Non-pigmented ciliary epithelial cell (primary cell): Measurements from ENCODE around the gene AGAP1.
"Not testable (repeated sequence)": the region's sequence is repeated elsewhere in the genome, so short reads cannot be mapped to it uniquely, and the experiment has no call there.

Experiments used
- DNase-seq: peaks from one replicate; pipeline ENCODE4 v3.0.0-alpha.2; 2010; ENCODE audit warnings: low read depth

Gene AGAP1

GRCh38 chr2:236073867-236074655 lies 580.2 kb downstream of the AGAP1 start:
- no peak for DNase-seq

- no peak for DNase-seq
These were observed 582.0 kb downstream of the AGAP1 start for GRCh38 chr2:236075802-236076201.

GRCh38 chr2:236078297-236079255 lies 584.7 kb downstream of the AGAP1 start:
- peak; percentile 28 for DNase-seq

GRCh38 chr2:236080412-236080811 lies 586.6 kb downstream of the AGAP1 start:
- DNase-seq, result no peak

GRCh38 chr2:236081171-236081570 lies 587.3 kb downstream of the AGAP1 start:
- no peak for DNase-seq

- DNase-seq, result no peak
These were observed 588.2 kb downstream of the AGAP1 start for GRCh38 chr2:236082061-236082460.

GRCh38 chr2:236083934-236084333 lies 590.1 kb downstream of the AGAP1 start:
- no peak for DNase-seq

GRCh38 chr2:236085211-236085610 lies 591.4 kb downstream of the AGAP1 start:
- no peak for DNase-seq

- DNase-seq, result no peak
These were observed 591.8 kb downstream of the AGAP1 start for GRCh38 chr2:236085647-236086046.

- no peak for DNase-seq
These were observed 592.6 kb downstream of the AGAP1 start for GRCh38 chr2:236086403-236086970.

- no peak for DNase-seq
These were observed 593.2 kb downstream of the AGAP1 start for GRCh38 chr2:236086971-236087465.

- DNase-seq, result no peak
These were observed 594.7 kb downstream of the AGAP1 start for GRCh38 chr2:236088368-236089057.

GRCh38 chr2:236089271-236090026 lies 595.6 kb downstream of the AGAP1 start:
- no peak for DNase-seq

- no peak for DNase-seq
These were observed 596.2 kb downstream of the AGAP1 start for GRCh38 chr2:236090027-236090382.

GRCh38 chr2:236090826-236091225 lies 597.0 kb downstream of the AGAP1 start:
- DNase-seq, result not testable (repeated sequence)

- no peak for DNase-seq
These were observed 598.9 kb downstream of the AGAP1 start for GRCh38 chr2:236092714-236093113.

- DNase-seq, result no peak
These were observed 599.3 kb downstream of the AGAP1 start for GRCh38 chr2:236093134-236093533.

GRCh38 chr2:236095504-236095903 lies 601.7 kb downstream of the AGAP1 start:
- no peak for DNase-seq

GRCh38 chr2:236101311-236101950 lies 607.6 kb downstream of the AGAP1 start:
- DNase-seq, result no peak

GRCh38 chr2:236102971-236103370 lies 609.1 kb downstream of the AGAP1 start:
- DNase-seq, result no peak

- DNase-seq, result no peak
These were observed 610.1 kb downstream of the AGAP1 start for GRCh38 chr2:236103981-236104380.
